GM12864 (cell line): ENCODE data around the gene ELOB.

ENCODE experiments used
- DNase-seq: peaks from one replicate; pipeline ENCODE4 v3.0.0-alpha.2; 2011; ENCODE audit warnings: low read depth
- H3K4me3 ChIP-seq: 2 replicates; pipeline ENCODE4 v1.5.1; 2011; ENCODE audit warnings: mild to moderate bottlenecking, low read depth, low read length, control low read depth
- TF ChIP-seq, protein P1 (sequence below): IDR thresholded peaks from 2 replicates; pipeline ENCODE4 v1.5.1; 2011; ENCODE audit warnings: low read depth, mild to moderate bottlenecking, moderate library complexity, low read length, control low read depth, inconsistent platforms; ENCODE audit errors: missing control alignments

ELOB gene

DNA sequence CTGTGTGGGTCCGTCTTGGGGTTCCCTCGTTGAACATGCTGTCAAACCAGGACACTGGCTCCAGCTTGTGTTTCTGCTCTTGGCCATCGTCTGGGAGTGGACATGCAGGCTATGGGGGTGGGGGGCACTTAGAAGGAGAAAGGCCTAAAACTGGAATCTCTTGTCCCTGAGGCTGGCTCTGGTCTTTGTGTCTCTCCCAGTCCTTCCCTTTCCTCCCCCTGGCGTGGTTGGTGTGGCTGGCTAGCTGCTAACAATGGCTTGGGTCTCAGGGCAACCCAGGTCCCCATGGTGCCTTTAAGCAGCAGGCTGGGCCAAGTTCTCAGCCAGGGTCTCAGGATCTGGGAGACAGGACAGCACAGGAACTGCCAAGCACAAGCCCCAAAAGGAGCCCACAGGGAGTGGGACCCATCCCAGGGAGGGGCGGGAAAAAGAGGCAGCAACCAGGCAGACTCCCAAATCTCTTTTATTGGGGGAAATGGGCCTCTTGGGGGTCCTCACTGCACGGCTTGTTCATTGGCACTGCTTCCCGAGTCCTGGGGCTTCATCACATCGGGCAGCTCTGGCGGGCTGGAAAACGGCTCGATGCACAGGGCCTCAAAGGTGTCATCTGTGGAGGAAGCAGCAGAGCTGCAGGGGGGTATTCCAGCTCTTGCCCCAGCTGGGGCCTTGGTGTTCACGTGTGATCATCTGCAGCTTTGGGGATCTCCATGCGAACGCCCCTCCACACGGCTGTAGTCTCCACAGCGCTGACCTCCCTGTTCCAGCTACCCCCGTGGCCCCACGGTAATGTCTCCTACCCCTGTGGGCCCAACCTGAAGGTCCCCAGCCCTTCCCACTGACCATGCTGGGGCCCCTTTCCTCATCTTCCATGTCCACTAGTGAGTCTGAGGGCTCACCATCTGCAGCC is 5.3 kb downstream of the ELOB start:
- no peak for DNase-seq
- H3K4me3 ChIP-seq, result no peak overlapping the region
- TF ChIP-seq, protein P1, sequence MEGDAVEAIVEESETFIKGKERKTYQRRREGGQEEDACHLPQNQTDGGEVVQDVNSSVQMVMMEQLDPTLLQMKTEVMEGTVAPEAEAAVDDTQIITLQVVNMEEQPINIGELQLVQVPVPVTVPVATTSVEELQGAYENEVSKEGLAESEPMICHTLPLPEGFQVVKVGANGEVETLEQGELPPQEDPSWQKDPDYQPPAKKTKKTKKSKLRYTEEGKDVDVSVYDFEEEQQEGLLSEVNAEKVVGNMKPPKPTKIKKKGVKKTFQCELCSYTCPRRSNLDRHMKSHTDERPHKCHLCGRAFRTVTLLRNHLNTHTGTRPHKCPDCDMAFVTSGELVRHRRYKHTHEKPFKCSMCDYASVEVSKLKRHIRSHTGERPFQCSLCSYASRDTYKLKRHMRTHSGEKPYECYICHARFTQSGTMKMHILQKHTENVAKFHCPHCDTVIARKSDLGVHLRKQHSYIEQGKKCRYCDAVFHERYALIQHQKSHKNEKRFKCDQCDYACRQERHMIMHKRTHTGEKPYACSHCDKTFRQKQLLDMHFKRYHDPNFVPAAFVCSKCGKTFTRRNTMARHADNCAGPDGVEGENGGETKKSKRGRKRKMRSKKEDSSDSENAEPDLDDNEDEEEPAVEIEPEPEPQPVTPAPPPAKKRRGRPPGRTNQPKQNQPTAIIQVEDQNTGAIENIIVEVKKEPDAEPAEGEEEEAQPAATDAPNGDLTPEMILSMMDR, result no peak

DNA sequence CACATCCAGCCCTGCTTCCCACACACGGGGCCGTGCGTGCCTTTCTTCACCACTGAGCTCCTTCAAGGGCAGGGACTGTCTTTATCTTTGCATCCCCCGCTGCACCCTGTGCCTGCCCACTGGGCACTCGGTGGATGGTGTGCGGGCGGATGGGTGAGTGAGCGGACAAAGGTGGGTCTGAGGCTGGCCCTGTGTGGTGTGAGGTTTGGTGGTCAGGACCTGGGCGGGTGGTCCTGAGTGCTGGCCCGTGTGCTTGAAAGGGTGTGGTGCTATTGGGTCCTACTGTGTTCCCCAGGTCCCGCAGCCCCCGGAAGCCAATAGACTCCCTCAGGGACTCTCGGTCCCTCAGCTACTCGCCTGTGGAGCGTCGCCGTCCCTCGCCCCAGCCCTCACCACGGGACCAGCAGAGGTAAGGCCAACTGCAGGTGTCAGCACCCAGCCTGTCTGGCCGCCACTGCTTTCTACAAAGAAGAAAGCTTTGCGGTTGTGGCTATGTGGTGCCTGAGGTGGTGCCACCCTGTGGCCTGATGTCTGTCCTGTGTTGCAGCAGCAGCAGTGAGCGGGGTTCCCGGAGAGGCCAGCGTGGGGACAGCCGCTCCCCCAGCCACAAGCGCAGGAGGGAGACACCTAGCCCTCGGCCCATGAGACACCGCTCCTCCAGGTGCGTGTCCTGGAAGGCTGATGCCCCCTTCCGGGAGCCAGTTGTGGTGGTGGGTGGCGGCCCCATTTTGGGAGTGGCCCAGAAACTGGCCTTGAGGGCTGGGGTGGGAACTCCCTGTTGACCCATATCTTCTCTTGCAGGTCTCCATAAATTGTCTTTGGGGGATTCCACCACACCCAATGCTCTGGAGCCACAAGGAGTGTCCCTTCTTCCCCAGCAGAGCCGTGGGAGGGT is 6.8 kb downstream of the ELOB start:
- DNase-seq, result no peak
- H3K4me3 ChIP-seq, result no peak overlapping the region
- TF ChIP-seq, protein P1, result no peak

DNA sequence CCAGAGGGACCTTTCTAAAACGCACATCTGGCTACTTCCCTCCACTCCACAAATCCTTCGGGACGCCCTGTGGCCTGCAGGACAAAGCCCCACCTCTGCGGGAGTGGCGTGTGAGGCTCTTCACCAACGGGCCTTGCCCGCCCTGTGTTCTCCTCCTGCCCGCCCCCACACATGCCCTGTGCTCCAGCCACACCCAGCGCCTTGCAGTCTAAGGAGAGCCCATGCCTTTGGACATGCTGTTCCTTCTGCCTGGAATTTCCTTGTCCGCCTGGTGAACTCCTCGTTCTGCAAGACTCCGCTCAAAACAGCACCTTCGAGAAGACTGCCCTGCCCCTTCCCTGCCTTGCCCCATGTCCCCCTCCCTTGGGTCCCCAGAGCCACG is 7.4 kb downstream of the ELOB start:
- DNase-seq, result no peak
- TF ChIP-seq, protein P1, result no peak
- no peak overlapping the region for H3K4me3 ChIP-seq

GRCh38 chr16:2769100-2769529 is 8.0 kb downstream of the ELOB start:
- no peak for DNase-seq
- H3K4me3 ChIP-seq, result no peak overlapping the region
- TF ChIP-seq, protein P1, result no peak

DNA sequence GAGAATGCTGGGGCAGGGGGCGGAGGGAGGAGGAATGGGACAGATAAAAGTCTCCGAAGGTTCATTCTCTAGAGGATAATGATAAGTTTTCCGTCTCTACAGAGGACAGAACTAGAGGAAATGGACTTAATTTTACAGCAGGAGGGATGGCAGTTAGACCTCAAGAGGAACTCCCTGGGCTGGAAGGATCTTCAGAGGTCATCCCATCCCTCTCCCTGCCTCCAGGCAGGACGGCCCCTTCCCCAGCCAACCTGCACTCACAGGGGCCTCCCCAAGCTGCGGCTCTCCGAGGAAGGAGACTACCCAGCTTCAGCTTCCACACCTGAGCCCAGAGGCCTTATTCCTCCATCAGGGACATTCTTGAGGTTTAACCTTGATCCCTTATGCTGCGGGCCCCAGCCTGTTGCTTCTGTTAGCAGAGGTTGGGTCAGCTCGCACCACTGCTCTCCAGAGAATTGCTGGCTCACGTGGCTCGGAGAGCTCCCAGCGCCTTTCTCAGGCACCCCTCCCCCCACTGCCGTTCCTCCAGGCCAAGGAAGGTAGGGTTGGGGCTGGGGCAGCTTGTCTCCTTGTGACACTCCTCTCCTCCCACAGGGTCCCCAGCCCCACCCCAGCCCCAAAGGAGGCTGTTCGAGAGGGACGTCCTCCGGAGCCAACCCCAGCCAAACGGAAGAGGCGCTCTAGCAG is 8.5 kb downstream of the ELOB start:
- no peak overlapping the region for H3K4me3 ChIP-seq
- no peak for DNase-seq
- TF ChIP-seq, protein P1, result no peak

DNA sequence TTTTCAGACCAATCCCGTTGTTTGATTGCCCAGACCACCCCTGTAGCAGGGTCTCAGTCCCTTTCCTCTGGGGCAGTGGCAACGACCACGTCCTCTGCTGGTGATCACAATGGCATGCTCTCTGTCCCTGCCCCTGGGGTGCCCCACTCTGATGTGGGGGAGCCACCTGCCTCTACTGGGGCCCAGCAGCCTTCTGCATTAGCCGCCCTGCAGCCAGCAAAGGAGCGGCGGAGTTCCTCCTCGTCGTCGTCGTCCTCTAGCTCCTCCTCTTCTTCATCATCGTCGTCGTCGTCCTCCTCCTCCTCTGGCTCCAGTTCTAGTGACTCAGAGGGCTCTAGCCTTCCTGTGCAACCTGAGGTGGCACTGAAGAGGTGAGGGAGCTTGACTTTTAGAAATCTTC is 9.2 kb downstream of the ELOB start:
- no peak for DNase-seq
- TF ChIP-seq, protein P1, result no peak
- H3K4me3 ChIP-seq, result no peak overlapping the region
